Measurements from ENCODE around the gene SLC8A2. TPM values are rescaled to one million over a fixed set of nuclear protein-coding genes. Genes with fewer than 3 reads are reported as not detected.

SLC8A2 gene
- total and polyA plus RNA-seq, 2 experiments from 2014 or later, result 0.86 to 10.0 TPM

DNA sequence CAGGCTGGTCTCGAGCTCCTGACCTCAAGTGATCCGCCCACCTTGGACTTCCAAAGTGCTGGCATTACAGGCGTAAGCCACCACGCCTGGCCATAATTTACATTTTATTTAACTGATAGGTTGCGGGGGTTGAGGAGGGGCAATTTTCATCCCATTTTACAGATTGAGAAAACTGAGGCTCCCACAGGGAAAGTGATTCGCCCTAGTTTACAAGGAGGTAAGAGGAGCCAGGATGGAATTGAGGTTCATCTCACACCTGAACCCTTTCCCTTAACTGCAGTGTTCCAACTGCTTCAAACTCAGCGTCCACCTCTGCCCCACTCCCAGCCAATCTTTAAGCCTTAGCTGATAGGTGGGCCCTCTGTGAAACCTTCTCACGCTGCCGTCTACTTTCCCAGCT lies 47.2 kb upstream of the SLC8A2 start:
- H3K4me1 ChIP-seq (ENCODE audit: insufficient read depth), result peaks cover 9% of the 10 kb centered on the region; the same call in 1 of the 2 replicates
- H4K20me1 ChIP-seq (replicated peaks; ENCODE audit: insufficient read depth), result no peaks in the 10 kb centered on the region
- no peak overlapping the region for H3K27ac ChIP-seq (ENCODE audit: low read depth)
- no peak overlapping the region for H3K4me3 Mint-ChIP-seq
- H3K9me3 Mint-ChIP-seq, result no peaks in the 10 kb centered on the region; the same call in 2 of the 3 replicates
- H2AFZ ChIP-seq, result no peak overlapping the region
- H3K4me1 Mint-ChIP-seq, result peaks cover 17% of the 10 kb centered on the region; the same call in 2 of the 3 replicates
- TF ChIP-seq, protein P1, sequence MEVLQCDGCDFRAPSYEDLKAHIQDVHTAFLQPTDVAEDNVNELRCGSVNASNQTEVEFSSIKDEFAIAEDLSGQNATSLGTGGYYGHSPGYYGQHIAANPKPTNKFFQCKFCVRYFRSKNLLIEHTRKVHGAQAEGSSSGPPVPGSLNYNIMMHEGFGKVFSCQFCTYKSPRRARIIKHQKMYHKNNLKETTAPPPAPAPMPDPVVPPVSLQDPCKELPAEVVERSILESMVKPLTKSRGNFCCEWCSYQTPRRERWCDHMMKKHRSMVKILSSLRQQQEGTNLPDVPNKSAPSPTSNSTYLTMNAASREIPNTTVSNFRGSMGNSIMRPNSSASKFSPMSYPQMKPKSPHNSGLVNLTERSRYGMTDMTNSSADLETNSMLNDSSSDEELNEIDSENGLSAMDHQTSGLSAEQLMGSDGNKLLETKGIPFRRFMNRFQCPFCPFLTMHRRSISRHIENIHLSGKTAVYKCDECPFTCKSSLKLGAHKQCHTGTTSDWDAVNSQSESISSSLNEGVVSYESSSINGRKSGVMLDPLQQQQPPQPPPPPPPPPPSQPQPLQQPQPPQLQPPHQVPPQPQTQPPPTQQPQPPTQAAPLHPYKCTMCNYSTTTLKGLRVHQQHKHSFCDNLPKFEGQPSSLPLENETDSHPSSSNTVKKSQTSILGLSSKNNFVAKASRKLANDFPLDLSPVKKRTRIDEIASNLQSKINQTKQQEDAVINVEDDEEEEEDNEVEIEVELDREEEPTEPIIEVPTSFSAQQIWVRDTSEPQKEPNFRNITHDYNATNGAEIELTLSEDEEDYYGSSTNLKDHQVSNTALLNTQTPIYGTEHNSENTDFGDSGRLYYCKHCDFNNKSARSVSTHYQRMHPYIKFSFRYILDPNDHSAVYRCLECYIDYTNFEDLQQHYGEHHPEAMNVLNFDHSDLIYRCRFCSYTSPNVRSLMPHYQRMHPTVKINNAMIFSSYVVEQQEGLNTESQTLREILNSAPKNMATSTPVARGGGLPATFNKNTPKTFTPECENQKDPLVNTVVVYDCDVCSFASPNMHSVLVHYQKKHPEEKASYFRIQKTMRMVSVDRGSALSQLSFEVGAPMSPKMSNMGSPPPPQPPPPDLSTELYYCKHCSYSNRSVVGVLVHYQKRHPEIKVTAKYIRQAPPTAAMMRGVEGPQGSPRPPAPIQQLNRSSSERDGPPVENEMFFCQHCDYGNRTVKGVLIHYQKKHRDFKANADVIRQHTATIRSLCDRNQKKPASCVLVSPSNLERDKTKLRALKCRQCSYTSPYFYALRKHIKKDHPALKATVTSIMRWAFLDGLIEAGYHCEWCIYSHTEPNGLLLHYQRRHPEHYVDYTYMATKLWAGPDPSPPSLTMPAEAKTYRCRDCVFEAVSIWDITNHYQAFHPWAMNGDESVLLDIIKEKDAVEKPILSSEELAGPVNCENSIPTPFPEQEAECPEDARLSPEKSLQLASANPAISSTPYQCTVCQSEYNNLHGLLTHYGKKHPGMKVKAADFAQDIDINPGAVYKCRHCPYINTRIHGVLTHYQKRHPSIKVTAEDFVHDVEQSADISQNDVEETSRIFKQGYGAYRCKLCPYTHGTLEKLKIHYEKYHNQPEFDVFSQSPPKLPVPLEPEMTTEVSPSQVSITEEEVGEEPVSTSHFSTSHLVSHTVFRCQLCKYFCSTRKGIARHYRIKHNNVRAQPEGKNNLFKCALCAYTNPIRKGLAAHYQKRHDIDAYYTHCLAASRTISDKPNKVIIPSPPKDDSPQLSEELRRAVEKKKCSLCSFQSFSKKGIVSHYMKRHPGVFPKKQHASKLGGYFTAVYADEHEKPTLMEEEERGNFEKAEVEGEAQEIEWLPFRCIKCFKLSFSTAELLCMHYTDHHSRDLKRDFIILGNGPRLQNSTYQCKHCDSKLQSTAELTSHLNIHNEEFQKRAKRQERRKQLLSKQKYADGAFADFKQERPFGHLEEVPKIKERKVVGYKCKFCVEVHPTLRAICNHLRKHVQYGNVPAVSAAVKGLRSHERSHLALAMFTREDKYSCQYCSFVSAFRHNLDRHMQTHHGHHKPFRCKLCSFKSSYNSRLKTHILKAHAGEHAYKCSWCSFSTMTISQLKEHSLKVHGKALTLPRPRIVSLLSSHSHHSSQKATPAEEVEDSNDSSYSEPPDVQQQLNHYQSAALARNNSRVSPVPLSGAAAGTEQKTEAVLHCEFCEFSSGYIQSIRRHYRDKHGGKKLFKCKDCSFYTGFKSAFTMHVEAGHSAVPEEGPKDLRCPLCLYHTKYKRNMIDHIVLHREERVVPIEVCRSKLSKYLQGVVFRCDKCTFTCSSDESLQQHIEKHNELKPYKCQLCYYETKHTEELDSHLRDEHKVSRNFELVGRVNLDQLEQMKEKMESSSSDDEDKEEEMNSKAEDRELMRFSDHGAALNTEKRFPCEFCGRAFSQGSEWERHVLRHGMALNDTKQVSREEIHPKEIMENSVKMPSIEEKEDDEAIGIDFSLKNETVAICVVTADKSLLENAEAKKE (CRISPR knock-in tag; IDR thresholded peaks at IDR 0.05), result no peak
- no peak for TF ChIP-seq CREB1 (CRISPR knock-in tag; IDR thresholded peaks at IDR 0.05; ENCODE audit: low read depth)
- no peak for TF ChIP-seq NANOG (IDR thresholded peaks at IDR 0.05; ENCODE audit: borderline replicate concordance)
- no peaks in the 10 kb centered on the region; the same call in 1 of the 2 replicates for H3F3A ChIP-seq (replicated peaks; ENCODE audit: low read depth)
- no peak overlapping the region for H3K4me3 ChIP-seq
- H3K9me2 ChIP-seq (ENCODE audit: insufficient read depth), result no peaks in the 10 kb centered on the region
- peaks cover 23% of the 10 kb centered on the region for H3K27me3 Mint-ChIP-seq (ENCODE audit: insufficient read depth, low read depth, poor library complexity)
- ATAC-seq, result no peak
- H3K79me2 ChIP-seq (replicated peaks; ENCODE audit: insufficient read depth), result peaks cover 8% of the 10 kb centered on the region
- no peak for DNase-seq (ENCODE audit: low spot score)
- H3K27ac Mint-ChIP-seq, result no peak overlapping the region
- no peaks in the 10 kb centered on the region for H3K36me3 Mint-ChIP-seq (ENCODE audit: low read depth)
- no peaks in the 10 kb centered on the region for H3K27me3 ChIP-seq (ENCODE audit: insufficient read depth)
- no peaks in the 10 kb centered on the region for H3K36me3 ChIP-seq (ENCODE audit: insufficient read depth)
- H3K4me2 ChIP-seq, result no peak overlapping the region

DNA sequence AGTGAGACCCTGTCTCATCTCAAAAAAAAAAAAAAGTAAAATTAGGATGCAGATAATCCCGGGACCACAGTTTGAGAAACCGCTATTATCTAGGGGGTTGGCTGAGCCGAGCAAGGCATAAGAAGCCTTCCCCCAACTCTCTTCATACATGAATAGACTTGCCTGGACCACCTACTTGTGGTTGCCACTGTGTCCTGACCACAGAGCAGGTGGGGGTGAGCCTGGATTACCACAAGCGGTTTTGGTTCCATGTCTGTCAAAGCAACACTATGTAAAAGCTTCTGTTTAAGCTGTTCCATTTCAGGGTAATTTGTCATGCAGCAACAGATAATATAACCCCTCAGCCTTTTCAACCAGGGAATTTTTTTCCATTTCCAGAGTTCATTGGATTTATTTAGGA lies 46.4 kb upstream of the SLC8A2 start:
- Mint-ChIP-seq H3K9me3 (no peaks in the 10 kb centered on the region; the same call in 2 of the 3 replicates), H3K36me3 (ENCODE audit: low read depth) (no peaks in the 10 kb centered on the region), H3K4me3 (no peak overlapping the region), H3K4me1 (peaks cover 22% of the 10 kb centered on the region), H3K27ac (no peak overlapping the region), H3K27me3 (ENCODE audit: insufficient read depth, low read depth, poor library complexity) (peaks cover 27% of the 10 kb centered on the region)
- no peak for ATAC-seq
- no peak overlapping the region for H3K27ac ChIP-seq (ENCODE audit: low read depth)
- TF ChIP-seq ZNF114 (CRISPR knock-in tag; IDR thresholded peaks at IDR 0.05), result no peak
- TF ChIP-seq, protein P2, sequence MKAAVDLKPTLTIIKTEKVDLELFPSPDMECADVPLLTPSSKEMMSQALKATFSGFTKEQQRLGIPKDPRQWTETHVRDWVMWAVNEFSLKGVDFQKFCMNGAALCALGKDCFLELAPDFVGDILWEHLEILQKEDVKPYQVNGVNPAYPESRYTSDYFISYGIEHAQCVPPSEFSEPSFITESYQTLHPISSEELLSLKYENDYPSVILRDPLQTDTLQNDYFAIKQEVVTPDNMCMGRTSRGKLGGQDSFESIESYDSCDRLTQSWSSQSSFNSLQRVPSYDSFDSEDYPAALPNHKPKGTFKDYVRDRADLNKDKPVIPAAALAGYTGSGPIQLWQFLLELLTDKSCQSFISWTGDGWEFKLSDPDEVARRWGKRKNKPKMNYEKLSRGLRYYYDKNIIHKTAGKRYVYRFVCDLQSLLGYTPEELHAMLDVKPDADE (IDR thresholded peaks at IDR 0.05), result no peak
- TF ChIP-seq, protein P3, sequence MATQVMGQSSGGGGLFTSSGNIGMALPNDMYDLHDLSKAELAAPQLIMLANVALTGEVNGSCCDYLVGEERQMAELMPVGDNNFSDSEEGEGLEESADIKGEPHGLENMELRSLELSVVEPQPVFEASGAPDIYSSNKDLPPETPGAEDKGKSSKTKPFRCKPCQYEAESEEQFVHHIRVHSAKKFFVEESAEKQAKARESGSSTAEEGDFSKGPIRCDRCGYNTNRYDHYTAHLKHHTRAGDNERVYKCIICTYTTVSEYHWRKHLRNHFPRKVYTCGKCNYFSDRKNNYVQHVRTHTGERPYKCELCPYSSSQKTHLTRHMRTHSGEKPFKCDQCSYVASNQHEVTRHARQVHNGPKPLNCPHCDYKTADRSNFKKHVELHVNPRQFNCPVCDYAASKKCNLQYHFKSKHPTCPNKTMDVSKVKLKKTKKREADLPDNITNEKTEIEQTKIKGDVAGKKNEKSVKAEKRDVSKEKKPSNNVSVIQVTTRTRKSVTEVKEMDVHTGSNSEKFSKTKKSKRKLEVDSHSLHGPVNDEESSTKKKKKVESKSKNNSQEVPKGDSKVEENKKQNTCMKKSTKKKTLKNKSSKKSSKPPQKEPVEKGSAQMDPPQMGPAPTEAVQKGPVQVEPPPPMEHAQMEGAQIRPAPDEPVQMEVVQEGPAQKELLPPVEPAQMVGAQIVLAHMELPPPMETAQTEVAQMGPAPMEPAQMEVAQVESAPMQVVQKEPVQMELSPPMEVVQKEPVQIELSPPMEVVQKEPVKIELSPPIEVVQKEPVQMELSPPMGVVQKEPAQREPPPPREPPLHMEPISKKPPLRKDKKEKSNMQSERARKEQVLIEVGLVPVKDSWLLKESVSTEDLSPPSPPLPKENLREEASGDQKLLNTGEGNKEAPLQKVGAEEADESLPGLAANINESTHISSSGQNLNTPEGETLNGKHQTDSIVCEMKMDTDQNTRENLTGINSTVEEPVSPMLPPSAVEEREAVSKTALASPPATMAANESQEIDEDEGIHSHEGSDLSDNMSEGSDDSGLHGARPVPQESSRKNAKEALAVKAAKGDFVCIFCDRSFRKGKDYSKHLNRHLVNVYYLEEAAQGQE (IDR thresholded peaks at IDR 0.05; ENCODE audit: unreplicated experiment), result no peak
- no peak for TF ChIP-seq NANOG (IDR thresholded peaks at IDR 0.05; ENCODE audit: borderline replicate concordance)
- no peaks in the 10 kb centered on the region; the same call in 1 of the 2 replicates for H3F3A ChIP-seq (replicated peaks; ENCODE audit: low read depth)
- H4K20me1 ChIP-seq (replicated peaks; ENCODE audit: insufficient read depth), result peaks cover 2% of the 10 kb centered on the region
- no peaks in the 10 kb centered on the region for H3K27me3 ChIP-seq (ENCODE audit: insufficient read depth)
- peaks cover 9% of the 10 kb centered on the region; the same call in 1 of the 2 replicates for H3K4me1 ChIP-seq (ENCODE audit: insufficient read depth)
- H3K9me2 ChIP-seq (ENCODE audit: insufficient read depth), result no peaks in the 10 kb centered on the region
- H2AFZ ChIP-seq, result no peak overlapping the region
- DNase-seq (ENCODE audit: low spot score), result no peak
- no peak overlapping the region for H3K4me3 ChIP-seq
- no peaks in the 10 kb centered on the region for H3K36me3 ChIP-seq (ENCODE audit: insufficient read depth)
- H3K4me2 ChIP-seq, result no peak overlapping the region
- peaks cover 15% of the 10 kb centered on the region for H3K79me2 ChIP-seq (replicated peaks; ENCODE audit: insufficient read depth)
